Measurements from ENCODE around the gene ZNF236. TPM values are rescaled to one million over a fixed set of nuclear protein-coding genes. Genes with fewer than 3 reads are reported as not detected.
"Not testable (repeated sequence)": the region's sequence is repeated elsewhere in the genome, so short reads cannot be mapped to it uniquely, and the experiment has no call there.

ZNF236 gene
- total and polyA plus RNA-seq, 2 of the 13 experiments (the other 11 are each of a cell fraction or from before 2014, with no cell fraction given), result 3.0 to 7.2 TPM

GRCh38 chr18:77017355-77017754, 195.0 kb downstream of the ZNF236 start:
- FAIRE-seq, result no peak
- H3K4me2 ChIP-seq (ENCODE audit: low read depth, low read length), result no peak overlapping the region
- no peaks in the 10 kb centered on the region for H3K79me2 ChIP-seq (ENCODE audit: insufficient read depth, low read length)
- ChIA-PET POLR2A (no interaction called here), CTCF (ENCODE audit: low intra/inter-chr PET ratio, low total read pairs) (no interaction called here)
- TF ChIP-seq ZNF782 (CRISPR knock-in tag; IDR thresholded peaks at IDR 0.05; ENCODE audit: borderline replicate concordance), result no peak
- H2AFZ ChIP-seq (ENCODE audit: low read length), result no peak overlapping the region
- DNase-seq (ENCODE audit: low spot score), result no peak
- no peak overlapping the region for H3K27ac ChIP-seq (ENCODE audit: extremely low read length, insufficient read depth, low read length)
- H4K20me1 ChIP-seq (ENCODE audit: insufficient read depth, low read length), result no peaks in the 10 kb centered on the region
- no peak overlapping the region for H3K4me3 ChIP-seq (replicated peaks in 1 of 3; ENCODE audit: insufficient read depth in 1 of 3, low read depth in 2 of 3, low read length in 3 of 3)
- H3K4me1 ChIP-seq (ENCODE audit: insufficient read depth, low read length), result no peaks in the 10 kb centered on the region
- no peaks in the 10 kb centered on the region for H3K27me3 ChIP-seq (ENCODE audit: control insufficient read depth in 1 of 2, insufficient read depth in 2 of 2, low read length in 2 of 2)
- in situ Hi-C loops (cut with HindIII; ENCODE audit: extremely low pct_ligation_motif_present, low pct_unique_long_range_greater_than_20kb) (no loop called here), intact Hi-C loops (cut with micrococcal nuclease; ENCODE audit: unreplicated experiment) (no loop called here)
- no TSS peak for BruUV-seq (replicated peaks)
- WGBS (ENCODE audit: low lambda C conversion rate), result 87% methylated on average over 6 of the region's 6 CpGs
- no peak for ATAC-seq
- H3K36me3 ChIP-seq (replicated peaks in 1 of 2; ENCODE audit: control insufficient read depth in 1 of 2, insufficient read depth in 2 of 2, low read length in 2 of 2), result no peaks in the 10 kb centered on the region; a peak in 2 of 5 replicates
- no peaks in the 10 kb centered on the region for H3K9me3 ChIP-seq (ENCODE audit: low read length)
- no peak overlapping the region for H3K9ac ChIP-seq (ENCODE audit: insufficient read depth, low read depth, low read length)

GRCh38 chr18:77018650-77019049, 196.3 kb downstream of the ZNF236 start:
- ATAC-seq; H4K20me1 ChIP-seq (ENCODE audit: insufficient read depth, low read length); H3K27me3 ChIP-seq (ENCODE audit: control insufficient read depth in 1 of 2, insufficient read depth in 2 of 2, low read length in 2 of 2); H3K36me3 ChIP-seq (replicated peaks in 1 of 2; ENCODE audit: control insufficient read depth in 1 of 2, insufficient read depth in 2 of 2, low read length in 2 of 2); H3K4me3 ChIP-seq (replicated peaks in 1 of 3; ENCODE audit: insufficient read depth in 1 of 3, low read depth in 2 of 3, low read length in 3 of 3); H2AFZ ChIP-seq (ENCODE audit: low read length); H3K4me1 ChIP-seq (ENCODE audit: insufficient read depth, low read length); H3K27ac ChIP-seq (ENCODE audit: extremely low read length, insufficient read depth, low read length); CTCF ChIA-PET (ENCODE audit: low intra/inter-chr PET ratio, low total read pairs); H3K9me3 ChIP-seq (ENCODE audit: low read length); BruUV-seq (replicated peaks); DNase-seq (ENCODE audit: low spot score); intact Hi-C loops (cut with micrococcal nuclease; ENCODE audit: unreplicated experiment); H3K9ac ChIP-seq (ENCODE audit: insufficient read depth, low read depth, low read length); H3K79me2 ChIP-seq (ENCODE audit: insufficient read depth, low read length); FAIRE-seq; POLR2A ChIA-PET; H3K4me2 ChIP-seq (ENCODE audit: low read depth, low read length); in situ Hi-C loops (cut with HindIII; ENCODE audit: extremely low pct_ligation_motif_present, low pct_unique_long_range_greater_than_20kb): not testable (repeated sequence)

GRCh38 chr18:77019641-77020040, 197.3 kb downstream of the ZNF236 start:
- 94% methylated on average over 9 of the region's 9 CpGs for WGBS (ENCODE audit: low lambda C conversion rate)
- Histone ChIP-seq H3K4me2 (ENCODE audit: low read depth, low read length) (no peak overlapping the region), H3K27me3 (ENCODE audit: control insufficient read depth in 1 of 2, insufficient read depth in 2 of 2, low read length in 2 of 2) (no peaks in the 10 kb centered on the region), H4K20me1 (ENCODE audit: insufficient read depth, low read length) (no peaks in the 10 kb centered on the region), H3K79me2 (ENCODE audit: insufficient read depth, low read length) (no peaks in the 10 kb centered on the region), H2AFZ (ENCODE audit: low read length) (no peak overlapping the region), H3K9me3 (ENCODE audit: low read length) (no peaks in the 10 kb centered on the region), H3K27ac (ENCODE audit: extremely low read length, insufficient read depth, low read length) (no peak overlapping the region), H3K36me3 (replicated peaks in 1 of 2; ENCODE audit: control insufficient read depth in 1 of 2, insufficient read depth in 2 of 2, low read length in 2 of 2) (no peaks in the 10 kb centered on the region; a peak in 2 of 5 replicates), H3K4me3 (replicated peaks in 1 of 3; ENCODE audit: insufficient read depth in 1 of 3, low read depth in 2 of 3, low read length in 3 of 3) (no peak overlapping the region), H3K4me1 (ENCODE audit: insufficient read depth, low read length) (no peaks in the 10 kb centered on the region), H3K9ac (ENCODE audit: insufficient read depth, low read depth, low read length) (no peak overlapping the region)
- in situ Hi-C loops (cut with HindIII; ENCODE audit: extremely low pct_ligation_motif_present, low pct_unique_long_range_greater_than_20kb), result no loop called here
- DNase-seq (ENCODE audit: low spot score) (no peak), ATAC-seq (no peak), FAIRE-seq (no peak)
- ChIA-PET CTCF (ENCODE audit: low intra/inter-chr PET ratio, low total read pairs) (no interaction called here), POLR2A (no interaction called here)
- no TSS peak for BruUV-seq (replicated peaks)
- intact Hi-C loops (cut with micrococcal nuclease; ENCODE audit: unreplicated experiment), result no loop called here
- no peak for TF ChIP-seq ZNF589 (CRISPR knock-in tag; conservative IDR thresholded peaks at IDR 0.05)
- TF ChIP-seq, protein P1, sequence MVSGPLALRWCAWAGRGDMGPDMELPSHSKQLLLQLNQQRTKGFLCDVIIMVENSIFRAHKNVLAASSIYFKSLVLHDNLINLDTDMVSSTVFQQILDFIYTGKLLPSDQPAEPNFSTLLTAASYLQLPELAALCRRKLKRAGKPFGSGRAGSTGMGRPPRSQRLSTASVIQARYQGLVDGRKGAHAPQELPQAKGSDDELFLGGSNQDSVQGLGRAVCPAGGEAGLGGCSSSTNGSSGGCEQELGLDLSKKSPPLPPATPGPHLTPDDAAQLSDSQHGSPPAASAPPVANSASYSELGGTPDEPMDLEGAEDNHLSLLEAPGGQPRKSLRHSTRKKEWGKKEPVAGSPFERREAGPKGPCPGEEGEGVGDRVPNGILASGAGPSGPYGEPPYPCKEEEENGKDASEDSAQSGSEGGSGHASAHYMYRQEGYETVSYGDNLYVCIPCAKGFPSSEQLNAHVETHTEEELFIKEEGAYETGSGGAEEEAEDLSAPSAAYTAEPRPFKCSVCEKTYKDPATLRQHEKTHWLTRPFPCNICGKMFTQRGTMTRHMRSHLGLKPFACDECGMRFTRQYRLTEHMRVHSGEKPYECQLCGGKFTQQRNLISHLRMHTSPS (CRISPR knock-in tag; IDR thresholded peaks at IDR 0.05; ENCODE audit: low read depth), result no peak
- TF ChIP-seq HMGXB4 (CRISPR knock-in tag; IDR thresholded peaks at IDR 0.05; ENCODE audit: borderline replicate concordance in 1 of 2, low read depth in 1 of 2), result no peak
- no peak for TF ChIP-seq HOXA5 (CRISPR knock-in tag; IDR thresholded peaks at IDR 0.05)
- no peak for TF ChIP-seq PHF21A (CRISPR knock-in tag; IDR thresholded peaks at IDR 0.05)
- no peak for TF ChIP-seq SRY (CRISPR knock-in tag; IDR thresholded peaks at IDR 0.05)
- no peak for TF ChIP-seq ZNF746 (CRISPR knock-in tag; IDR thresholded peaks at IDR 0.05)
- no peak for TF ChIP-seq ZBTB7B (CRISPR knock-in tag; IDR thresholded peaks at IDR 0.05)
- TF ChIP-seq MAFF (IDR thresholded peaks at IDR 0.05; ENCODE audit: low read depth, low read length), result no peak
